HEK293 (cell line): Measurements from ENCODE around the gene PRKCE.

Experiments used
- CTCF ChIA-PET: fragments of 350-600 bp; formaldehyde crosslinking; extraction: SDS; loops from one replicate; lab custom pipeline; 2021; ENCODE audit warnings: antibody characterized with exemption; lab: Yijun Ruan, JAX
- POLR2A ChIA-PET: fragments of 300-600 bp; formaldehyde crosslinking; extraction: SDS; loops from one replicate; lab custom pipeline; 2020; ENCODE audit warnings: antibody characterized with exemption, inconsistent platforms; lab: Yijun Ruan, JAX
- H3K27ac ChIP-seq: fragments of 200-500 bp; sonication (Bioruptor generic); 2 replicates; pipeline ENCODE4 v1.5.1; 2014; ENCODE audit warnings: low read depth, low read length, control low read depth, inconsistent platforms; ENCODE audit errors: extremely low read depth
- H3K36me3 ChIP-seq, 2 experiments: fragments of 200-500 bp in 1 of 2; sonication (Bioruptor generic) in 1 of 2; 1 replicate in 1 of 2; 2 replicates in 1 of 2; pipeline ENCODE4 v1.5.1; 2014 to 2017; ENCODE audit warnings: inconsistent platforms in 2 of 2, low read length in 2 of 2; ENCODE audit not compliant: control insufficient read depth in 2 of 2, insufficient read depth in 1 of 2
- H3K4me1 ChIP-seq: fragments of 200-500 bp; sonication (Bioruptor generic); 2 replicates; pipeline ENCODE4 v1.5.1; 2014; ENCODE audit warnings: mild to moderate bottlenecking, low read length, inconsistent platforms; ENCODE audit not compliant: control insufficient read depth, insufficient read depth
- H3K4me3 ChIP-seq: 2 replicates; pipeline ENCODE4 v1.5.1; 2011; ENCODE audit warnings: low read depth, mild to moderate bottlenecking, control low read depth, low read length, moderate library complexity
- H3K9me3 ChIP-seq: fragments of 200-500 bp; sonication (Bioruptor generic); 2 replicates; pipeline ENCODE4 v1.5.1; 2014; ENCODE audit warnings: low read depth, low read length, inconsistent platforms; ENCODE audit not compliant: control insufficient read depth, insufficient read depth
- EGR2 ChIP-seq: fragments of 450-650 bp; formaldehyde crosslinking; IDR thresholded peaks from 2 replicates; pipeline ENCODE4 v1.5.1; 2016; ENCODE audit warnings: low read depth, missing biosample characterization, missing genetic modification characterization
- REST ChIP-seq: fragments of 450-650 bp; formaldehyde crosslinking; IDR thresholded peaks from 2 replicates; pipeline ENCODE4 v1.5.1; 2016; ENCODE audit warnings: missing biosample characterization, missing genetic modification characterization
- SETDB1 ChIP-seq: IDR thresholded peaks from one replicate; pipeline ENCODE4 v1.6.1; 2017; ENCODE audit warnings: mild to moderate bottlenecking, low read length, moderate library complexity, mixed read lengths; ENCODE audit not compliant: insufficient read length
- SP2 ChIP-seq: fragments of 450-650 bp; formaldehyde crosslinking; IDR thresholded peaks from 2 replicates; pipeline ENCODE4 v1.5.1; 2016; ENCODE audit warnings: missing biosample characterization, missing genetic modification characterization
- TRIM28 ChIP-seq: IDR thresholded peaks from 2 replicates; pipeline ENCODE4 v1.6.1; 2011; ENCODE audit warnings: low read length, control low read depth, borderline replicate concordance
- WT1 ChIP-seq: fragments of 450-650 bp; formaldehyde crosslinking; IDR thresholded peaks from 2 replicates; pipeline ENCODE4 v1.5.1; 2016; ENCODE audit warnings: missing biosample characterization, missing genetic modification characterization
- ZBTB11 ChIP-seq: fragments of 450-650 bp; formaldehyde crosslinking; conservative IDR thresholded peaks from 2 replicates; pipeline ENCODE4 v1.5.1; 2016; ENCODE audit warnings: low read depth, missing biosample characterization, missing genetic modification characterization
- ZNF112 ChIP-seq: fragments of 450-650 bp; formaldehyde crosslinking; IDR thresholded peaks from 2 replicates; pipeline ENCODE4 v1.5.0; 2017; ENCODE audit warnings: missing biosample characterization, missing genetic modification characterization
- ZNF16 ChIP-seq: fragments of 450-650 bp; formaldehyde crosslinking; IDR thresholded peaks from 2 replicates; pipeline ENCODE4 v1.5.1; 2016; ENCODE audit warnings: low read depth, missing biosample characterization, missing genetic modification characterization
- ZNF19 ChIP-seq: fragments of 450-650 bp; formaldehyde crosslinking; IDR thresholded peaks from 2 replicates; pipeline ENCODE4; 2016; ENCODE audit warnings: missing biosample characterization, missing genetic modification characterization, low read depth
- ZNF416 ChIP-seq: fragments of 450-650 bp; formaldehyde crosslinking; IDR thresholded peaks from 2 replicates; pipeline ENCODE4 v1.5.1; 2016; ENCODE audit warnings: missing biosample characterization, missing genetic modification characterization
- ZNF555 ChIP-seq: fragments of 450-650 bp; formaldehyde crosslinking; conservative IDR thresholded peaks from 2 replicates; pipeline ENCODE4 v1.5.1; 2017; ENCODE audit warnings: missing biosample characterization, mild to moderate bottlenecking, missing genetic modification characterization, inconsistent platforms
- ZNF596 ChIP-seq: fragments of 450-650 bp; IDR thresholded peaks from 2 replicates; pipeline ENCODE4 v1.5.0; 2018; ENCODE audit warnings: missing biosample characterization, mild to moderate bottlenecking, missing genetic modification characterization, moderate library complexity
- ZNF701 ChIP-seq: fragments of 450-650 bp; formaldehyde crosslinking; IDR thresholded peaks from 2 replicates; pipeline ENCODE4 v1.5.1; 2016; ENCODE audit warnings: missing biosample characterization, missing genetic modification characterization
- ZNF768 ChIP-seq: fragments of 450-650 bp; formaldehyde crosslinking; IDR thresholded peaks from 2 replicates; pipeline ENCODE4 v1.5.1; 2018; ENCODE audit warnings: missing biosample characterization, mild to moderate bottlenecking, missing genetic modification characterization
- ZNF777 ChIP-seq: fragments of 450-650 bp; formaldehyde crosslinking; IDR thresholded peaks from 2 replicates; pipeline ENCODE4 v1.5.1; 2017; ENCODE audit warnings: missing biosample characterization, missing genetic modification characterization, borderline replicate concordance

The PRKCE gene

GRCh38 chr2:45799679-45800381 lies 148.4 kb downstream of the PRKCE start (continued):
- TF ChIP-seq SP2 (no peak), EGR2 (tag by site-specific recombination) (no peak), ZNF112 (tag by site-specific recombination) (no peak)

- H3K4me1 ChIP-seq, result no peaks in the 10 kb centered on the region
- ChIA-PET POLR2A (no interaction called here), CTCF (interaction anchor here (0.6 to 1.6 kb wide), 2 partner anchors 18 to 24 kb away, joined by 4 to 5 read pairs; no protein-coding TSS in a partner anchor)
- H3K9me3 ChIP-seq, result no peaks in the 10 kb centered on the region
- no peak overlapping the region for H3K4me3 ChIP-seq
- TF ChIP-seq ZBTB11 (tag by site-specific recombination) (no peak), SETDB1 (no peak), ZNF416 (no peak), TRIM28 (no peak), REST (tag by site-specific recombination) (no peak), ZNF112 (tag by site-specific recombination) (no peak), ZNF701 (tag by site-specific recombination) (no peak), ZNF596 (tag by site-specific recombination) (no peak), ZNF768 (tag by site-specific recombination) (no peak), ZNF777 (tag by site-specific recombination) (no peak), ZNF555 (no peak), ZNF19 (tag by site-specific recombination) (no peak), WT1 (tag by site-specific recombination) (no peak), ZNF16 (tag by site-specific recombination) (no peak)
- no peaks in the 10 kb centered on the region for H3K36me3 ChIP-seq
- H3K27ac ChIP-seq, result no peak overlapping the region
Observed at GRCh38 chr2:45802499-45803138, 151.1 kb downstream of the PRKCE start.
